Transverse colon (tissue), 4 donors: ENCODE data around the gene FLVCR1. TPM values are rescaled to one million over a fixed set of nuclear protein-coding genes. Genes with fewer than 3 reads are reported as not detected.
"Not testable (repeated sequence)": the region's sequence is repeated elsewhere in the genome, so short reads cannot be mapped to it uniquely, and the experiment has no call there.

Experiments used
- DNase-seq: peaks from one replicate; pipeline ENCODE4 v3.0.0-alpha.2; 2019
- H3K27ac ChIP-seq, 4 donors: fragments of 200-600 bp; sonication (generic); 2 replicates each; pipeline ENCODE4 v1.5.1; 2016 to 2018; ENCODE audit warnings: inconsistent platforms in 4 of 4
- H3K27me3 ChIP-seq: fragments of 200-600 bp; sonication (generic); 2 replicates; pipeline ENCODE4 v1.5.1; 2017; ENCODE audit warnings: inconsistent platforms
- H3K36me3 ChIP-seq, 4 donors: fragments of 200-600 bp; sonication (generic); 2 replicates each; pipeline ENCODE4 v1.5.1; 2017 to 2019; ENCODE audit warnings: inconsistent platforms in 4 of 4
- H3K4me1 ChIP-seq, 4 donors: fragments of 200-600 bp; sonication (generic); 2 replicates each; pipeline ENCODE4 v1.5.1; 2017 to 2020; ENCODE audit warnings: inconsistent platforms in 4 of 4
- H3K4me3 ChIP-seq, 4 donors: fragments of 200-600 bp; sonication (generic); 1 replicate in 1 of 4; 2 replicates in 3 of 4; pipeline versions ENCODE4 v1.5.1 to v1.6.1; 2017 to 2019; ENCODE audit warnings: inconsistent platforms in 4 of 4
- H3K9me3 ChIP-seq, 2 donors: fragments of 200-600 bp; sonication (generic); 2 replicates each; pipeline ENCODE4 v1.5.1; 2017 to 2019; ENCODE audit warnings: inconsistent platforms in 2 of 2
- EP300 ChIP-seq: sonication (generic); formaldehyde crosslinking; IDR thresholded peaks from one replicate; pipeline ENCODE4 v1.6.1; 2017; ENCODE audit warnings: antibody characterized with exemption, low read depth
- POLR2A ChIP-seq: fragments of 450-650 bp; IDR thresholded peaks from one replicate; pipeline ENCODE4 v1.6.1; 2016; ENCODE audit warnings: antibody characterized with exemption, mild to moderate bottlenecking, moderate library complexity
- POLR2AphosphoS5 ChIP-seq, 3 donors: sonication (generic); formaldehyde crosslinking; IDR thresholded peaks; one replicate each; pipeline ENCODE4 v1.6.1; 2016; ENCODE audit warnings: antibody characterized with exemption in 3 of 3
- WGBS, 2 donors: methylation state at CpG; one replicate each; pipeline ENCODE4 v1.1.5; 2018; ENCODE audit warnings: low coverage in 1 of 2; 5-methylcytosine and 5-hydroxymethylcytosine counted together
- in situ Hi-C, 4 donors: fragments of 200-750 bp; cut with MboI; loops; one replicate each; pipeline versions ENCODE4 v1.15.0 to v1.15.1; 2017; ENCODE audit warnings: low sequenced_read_pairs in 3 of 4, low pct_ligation_motif_present in 1 of 4, low pct_unique_long_range_greater_than_20kb in 1 of 4
- intact Hi-C: fragments of 100-400 bp; cut with DNase I; formaldehyde crosslinking; loops from one replicate; pipeline ENCODE4 v1.15.1; 2023; ENCODE audit warnings: low total_unique reads
- total RNA-seq, 4 donors: library from RNA; depleted of rRNA; stranded (reverse); fragments of >200 nt; gene quantifications; one replicate each; pipeline ENCODE4 v1.1.0, GENCODE V29; 2016
- TF ChIP-seq, protein P1 (sequence below), 5 experiments: fragments of 200-600 bp in 3 of 5; fragments of 450-650 bp in 2 of 5; sonication (generic) in 3 of 5; IDR thresholded peaks; 1 replicate in 2 of 5; 2 replicates in 3 of 5; pipeline ENCODE4 v1.5.1; 2016 to 2017; ENCODE audit warnings: antibody characterized with exemption in 5 of 5, inconsistent platforms in 3 of 5, mild to moderate bottlenecking in 2 of 5, moderate library complexity in 1 of 5

FLVCR1 gene
- total RNA-seq, 4 donors from 2014 or later = 13.2 to 21.3 (median 17.3) TPM

DNA sequence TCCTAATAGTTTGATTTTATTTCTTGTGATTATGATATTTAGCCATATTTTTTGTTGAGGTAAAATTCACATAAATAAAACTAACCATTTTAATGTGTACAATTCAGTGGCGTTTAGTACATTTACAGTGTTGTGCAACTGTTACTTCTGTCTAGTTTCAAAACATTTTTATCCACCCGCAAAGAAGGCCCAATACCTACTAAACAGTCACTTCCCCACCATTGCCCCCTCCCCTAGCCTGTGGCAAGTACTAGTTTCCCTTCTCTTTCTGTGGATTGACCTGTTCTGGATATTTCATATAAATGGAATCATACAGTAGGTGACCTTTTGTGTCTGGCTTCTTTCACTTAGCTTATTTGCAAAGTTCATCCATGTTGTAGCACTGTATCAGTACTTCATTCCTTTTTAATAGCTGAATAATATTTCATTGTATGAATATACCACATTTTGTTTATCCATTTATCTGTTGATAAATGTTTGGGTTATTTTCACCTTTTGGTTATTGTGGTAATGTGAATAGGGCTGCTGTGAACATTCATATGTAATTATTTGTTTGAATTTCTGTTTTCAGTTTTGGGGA is 4.1 kb downstream of the FLVCR1 start:
- H3K27ac ChIP-seq = no peak overlapping the region
- TF ChIP-seq EP300 = no peak
- TF ChIP-seq, protein P1, sequence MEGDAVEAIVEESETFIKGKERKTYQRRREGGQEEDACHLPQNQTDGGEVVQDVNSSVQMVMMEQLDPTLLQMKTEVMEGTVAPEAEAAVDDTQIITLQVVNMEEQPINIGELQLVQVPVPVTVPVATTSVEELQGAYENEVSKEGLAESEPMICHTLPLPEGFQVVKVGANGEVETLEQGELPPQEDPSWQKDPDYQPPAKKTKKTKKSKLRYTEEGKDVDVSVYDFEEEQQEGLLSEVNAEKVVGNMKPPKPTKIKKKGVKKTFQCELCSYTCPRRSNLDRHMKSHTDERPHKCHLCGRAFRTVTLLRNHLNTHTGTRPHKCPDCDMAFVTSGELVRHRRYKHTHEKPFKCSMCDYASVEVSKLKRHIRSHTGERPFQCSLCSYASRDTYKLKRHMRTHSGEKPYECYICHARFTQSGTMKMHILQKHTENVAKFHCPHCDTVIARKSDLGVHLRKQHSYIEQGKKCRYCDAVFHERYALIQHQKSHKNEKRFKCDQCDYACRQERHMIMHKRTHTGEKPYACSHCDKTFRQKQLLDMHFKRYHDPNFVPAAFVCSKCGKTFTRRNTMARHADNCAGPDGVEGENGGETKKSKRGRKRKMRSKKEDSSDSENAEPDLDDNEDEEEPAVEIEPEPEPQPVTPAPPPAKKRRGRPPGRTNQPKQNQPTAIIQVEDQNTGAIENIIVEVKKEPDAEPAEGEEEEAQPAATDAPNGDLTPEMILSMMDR (IDR thresholded peaks at IDR 0.05) = no peak
- TF ChIP-seq POLR2A = no peak
- TF ChIP-seq POLR2AphosphoS5 (IDR thresholded peaks at IDR 0.05) = no peak
- WGBS, 2 donors = 89 to 100% methylated on average over 2 of the region's 2 CpGs
- DNase-seq = no peak
- no peaks in the 10 kb centered on the region for H3K9me3 ChIP-seq
- no peak overlapping the region for H3K4me3 ChIP-seq
- no peaks in the 10 kb centered on the region for H3K36me3 ChIP-seq
- in situ Hi-C loops (no loop called here), intact Hi-C loops (no loop called here)
- H3K27me3 ChIP-seq = no peaks in the 10 kb centered on the region
- H3K4me1 ChIP-seq = peaks cover 4 to 36% (median 22%) of the 10 kb centered on the region in 4 donors

DNA sequence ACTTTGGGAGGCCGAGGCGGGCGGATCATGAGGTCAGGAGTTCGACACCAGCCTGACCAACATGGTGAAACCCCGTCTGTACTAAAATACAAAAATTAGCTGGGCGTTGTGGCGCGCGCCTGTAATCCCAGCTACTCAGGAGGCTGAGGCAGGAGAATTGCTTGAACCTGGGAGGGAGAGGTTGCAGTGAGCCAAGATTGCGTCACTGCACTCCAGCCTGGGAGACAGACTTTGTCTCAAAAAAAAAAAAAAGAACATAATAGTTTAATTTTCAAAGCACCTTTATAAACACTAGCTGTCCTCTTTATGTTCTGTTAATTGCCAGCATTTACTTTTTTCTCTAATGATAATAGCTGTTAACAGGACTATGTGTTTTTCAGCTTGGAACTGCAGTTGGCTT is 5.3 kb downstream of the FLVCR1 start:
- H3K27me3 ChIP-seq, H3K9me3 ChIP-seq, H3K27ac ChIP-seq, in situ Hi-C loops, H3K4me3 ChIP-seq, intact Hi-C loops, DNase-seq, H3K36me3 ChIP-seq: not testable (repeated sequence)
- H3K4me1 ChIP-seq = peaks cover 4 to 33% (median 21%) of the 10 kb centered on the region in 4 donors
- 85 to 100% methylated on average over 1 to 10 of the region's 10 CpGs for WGBS, 2 donors

- Histone ChIP-seq H3K9me3 (no peaks in the 10 kb centered on the region), H3K27ac (no peak overlapping the region), H3K4me3 (no peak overlapping the region), H3K4me1 (peaks cover 4 to 28% (median 15%) of the 10 kb centered on the region in 4 donors), H3K27me3 (no peaks in the 10 kb centered on the region), H3K36me3 (no peaks in the 10 kb centered on the region)
- TF ChIP-seq EP300 = no peak
- no peak for TF ChIP-seq POLR2A
- TF ChIP-seq, protein P1 (IDR thresholded peaks at IDR 0.05) = no peak
- no peak for TF ChIP-seq POLR2AphosphoS5 (IDR thresholded peaks at IDR 0.05)
- DNase-seq = no peak
- WGBS, 2 donors = 91% methylated on average over 4 of the region's 4 CpGs; no CpG with 5 or more reads in 1 of the 2 donors
- in situ Hi-C loops (no loop called here), intact Hi-C loops (no loop called here)
These were observed 6.1 kb downstream of the FLVCR1 start for GRCh38 chr1:212864201-212864600.

DNA sequence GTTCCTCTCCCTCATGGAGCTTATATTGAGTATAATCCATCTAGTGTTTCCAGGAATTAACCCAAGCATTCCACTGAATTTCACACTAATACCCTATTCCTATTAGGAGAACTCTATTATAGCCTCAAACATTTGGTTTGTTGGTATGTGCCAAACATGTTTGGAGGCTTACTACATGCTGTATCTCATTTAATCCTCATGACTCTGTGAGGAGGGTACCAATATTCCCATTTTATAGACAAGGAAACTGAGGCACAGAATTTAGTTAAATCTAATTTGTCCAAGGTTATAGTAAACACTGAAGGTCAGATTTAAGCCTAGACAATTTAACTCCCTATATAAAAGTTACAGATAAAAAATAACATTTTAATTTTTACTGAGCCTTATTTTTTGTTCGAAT is 9.1 kb downstream of the FLVCR1 start:
- Histone ChIP-seq H3K27me3 (no peaks in the 10 kb centered on the region), H3K27ac (no peak overlapping the region), H3K9me3 (no peaks in the 10 kb centered on the region), H3K36me3 (no peaks in the 10 kb centered on the region), H3K4me3 (no peak overlapping the region), H3K4me1 (peaks cover 0 to 1% (median 0%) of the 10 kb centered on the region in 4 donors)
- intact Hi-C loops (no loop called here), in situ Hi-C loops (no loop called here)
- DNase-seq = no peak
- TF ChIP-seq POLR2AphosphoS5 (IDR thresholded peaks at IDR 0.05) (no peak), EP300 (no peak), POLR2A (no peak)
- TF ChIP-seq, protein P1 (IDR thresholded peaks at IDR 0.05) = no peak
- 95 to 100% methylated on average over 1 of the region's 1 CpG for WGBS, 2 donors

- TF ChIP-seq EP300 (no peak), POLR2AphosphoS5 (IDR thresholded peaks at IDR 0.05) (no peak), POLR2A (no peak)
- TF ChIP-seq, protein P1 (IDR thresholded peaks at IDR 0.05) = no peak
- WGBS, 2 donors = 0 to 100% methylated on average over 1 of the region's 1 CpG
- no peaks in the 10 kb centered on the region for H3K27me3 ChIP-seq
- intact Hi-C loops (no loop called here), in situ Hi-C loops (no loop called here)
- no peaks in the 10 kb centered on the region for H3K4me1 ChIP-seq
- no peaks in the 10 kb centered on the region for H3K9me3 ChIP-seq
- H3K27ac ChIP-seq = no peak overlapping the region
- no peak for DNase-seq
- peaks cover 0 to 22% (median 4%) of the 10 kb centered on the region in 4 donors for H3K36me3 ChIP-seq
- no peak overlapping the region for H3K4me3 ChIP-seq
These were observed 13.9 kb downstream of the FLVCR1 start for GRCh38 chr1:212871976-212872375.
